Lung (tissue), 12 donors: ENCODE measurements around the gene TUBA4B. TPM values are rescaled to one million over a fixed set of nuclear protein-coding genes. Genes with fewer than 3 reads are reported as not detected.
A peak's percentile ranks its signal among the peaks of the same experiment; 100 is the strongest.

ENCODE experiments used
- ATAC-seq: fragments of 200-7000 bp; cut with Tn5 transposase; one replicate; pipeline ENCODE4 v1.9.1; 2020; ENCODE audit warnings: moderate number of reproducible peaks; ENCODE audit not compliant: insufficient read depth, low FRiP score
- DNase-seq, 3 donors: peaks; one replicate each; pipeline ENCODE4 v3.0.0-alpha.2; 2013 to 2017
- H3K27ac ChIP-seq, 2 donors: one replicate each; pipeline ENCODE4 v1.5.1; 2013; ENCODE audit warnings: mild to moderate bottlenecking in 2 of 2, moderate library complexity in 2 of 2, control low read depth in 1 of 2, inconsistent platforms in 1 of 2, low read depth in 1 of 2, low read length in 1 of 2
- H3K27me3 ChIP-seq, 3 donors: one replicate each; pipeline ENCODE4 v1.5.1; 2013; ENCODE audit warnings: low read length in 2 of 3; ENCODE audit not compliant: control insufficient read depth in 3 of 3, insufficient read depth in 3 of 3
- H3K36me3 ChIP-seq, 4 donors: one replicate each; pipeline ENCODE4 v1.5.1; 2013; ENCODE audit warnings: low read length in 4 of 4, mild to moderate bottlenecking in 1 of 4, moderate library complexity in 1 of 4; ENCODE audit not compliant: control insufficient read depth in 4 of 4, insufficient read depth in 4 of 4
- H3K4me1 ChIP-seq, 5 donors: one replicate each; pipeline ENCODE4 v1.5.1; 2013; ENCODE audit warnings: low read length in 5 of 5, mild to moderate bottlenecking in 2 of 5, moderate library complexity in 1 of 5; ENCODE audit not compliant: control insufficient read depth in 5 of 5, insufficient read depth in 5 of 5
- H3K4me3 ChIP-seq: one replicate; pipeline ENCODE4 v1.5.1; 2013; ENCODE audit warnings: mild to moderate bottlenecking, control low read depth, moderate library complexity
- H3K9ac ChIP-seq, 2 donors: one replicate each; pipeline ENCODE4 v1.5.1; 2013; ENCODE audit warnings: low read length in 2 of 2, control low read depth in 1 of 2; ENCODE audit not compliant: insufficient read depth in 1 of 2
- H3K9me3 ChIP-seq, 4 donors: one replicate each; pipeline ENCODE4 v1.5.1; 2013; ENCODE audit warnings: low read length in 3 of 4, mild to moderate bottlenecking in 1 of 4, moderate library complexity in 1 of 4; ENCODE audit not compliant: control insufficient read depth in 4 of 4, insufficient read depth in 3 of 4
- WGBS, 2 donors: extraction: QIAGEN DNeasy Blood & Tissue Kit; methylation state at CpG; one replicate each; pipeline ENCODE4 v1.1.7; 2013; 5-methylcytosine and 5-hydroxymethylcytosine counted together
- polyA plus RNA-seq, 2 donors: library from polyadenylated mRNA; stranded (reverse); fragments of 200-250 nt; gene quantifications; one replicate each; pipeline ENCODE4 v1.2.1, GENCODE V29; 2013
- total RNA-seq, 2 donors: library from RNA; depleted of rRNA in 1 of 2; stranded (reverse); fragments of >200 nt in 1 of 2; gene quantifications; one replicate each; pipeline ENCODE4 v1.2.1, GENCODE V29; 2014 to 2021
- TF ChIP-seq, protein P1 (sequence below): IDR thresholded peaks from 2 replicates; pipeline ENCODE4 v1.5.1; 2012; ENCODE audit warnings: mild to moderate bottlenecking; ENCODE audit errors: control extremely low read depth, extremely low read depth
- donor health status: control.
- donor health status: control.
- donor health status: Bipolar disorder and iron deficiency.
- donor health status: healthy.
- donor health status: DM: yes; HTN: yes; CAD: no.

Gene TUBA4B
- total and polyA plus RNA-seq, 4 donors, result 5.7 to 20.3 (median 10.5) TPM

DNA sequence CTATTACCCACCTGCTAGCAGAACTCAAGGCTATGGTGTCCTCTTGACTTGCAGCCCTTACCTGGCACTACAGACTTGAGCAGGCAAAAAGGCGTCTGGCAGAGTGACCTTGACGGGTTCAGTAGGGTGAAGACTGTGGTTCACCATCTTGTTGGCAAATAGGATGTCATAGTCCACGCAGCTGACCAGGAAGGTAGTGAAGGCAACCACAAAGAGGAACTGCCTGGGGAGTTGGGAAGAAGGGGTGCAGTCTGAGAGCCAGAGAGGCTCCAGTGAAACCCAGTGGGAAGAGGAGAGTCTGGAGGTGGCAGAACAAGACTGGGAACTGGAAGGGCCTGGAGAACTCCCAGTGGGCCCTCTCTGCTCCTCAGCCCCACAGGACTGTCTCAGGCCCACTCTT is 27.7 kb upstream of the TUBA4B start:
- Histone ChIP-seq H3K4me3 (no peak overlapping the region), H3K27me3 (no peaks in the 10 kb centered on the region), H3K36me3 (peaks cover 18 to 50% (median 35%) of the 10 kb centered on the region in 4 donors), H3K9ac (no peak overlapping the region), H3K27ac (no peak overlapping the region), H3K9me3 (no peaks in the 10 kb centered on the region), H3K4me1 (peaks cover 1 to 19% (median 9%) of the 10 kb centered on the region in 5 donors)
- ATAC-seq (no peak), DNase-seq (no peak)
- TF ChIP-seq, protein P1, sequence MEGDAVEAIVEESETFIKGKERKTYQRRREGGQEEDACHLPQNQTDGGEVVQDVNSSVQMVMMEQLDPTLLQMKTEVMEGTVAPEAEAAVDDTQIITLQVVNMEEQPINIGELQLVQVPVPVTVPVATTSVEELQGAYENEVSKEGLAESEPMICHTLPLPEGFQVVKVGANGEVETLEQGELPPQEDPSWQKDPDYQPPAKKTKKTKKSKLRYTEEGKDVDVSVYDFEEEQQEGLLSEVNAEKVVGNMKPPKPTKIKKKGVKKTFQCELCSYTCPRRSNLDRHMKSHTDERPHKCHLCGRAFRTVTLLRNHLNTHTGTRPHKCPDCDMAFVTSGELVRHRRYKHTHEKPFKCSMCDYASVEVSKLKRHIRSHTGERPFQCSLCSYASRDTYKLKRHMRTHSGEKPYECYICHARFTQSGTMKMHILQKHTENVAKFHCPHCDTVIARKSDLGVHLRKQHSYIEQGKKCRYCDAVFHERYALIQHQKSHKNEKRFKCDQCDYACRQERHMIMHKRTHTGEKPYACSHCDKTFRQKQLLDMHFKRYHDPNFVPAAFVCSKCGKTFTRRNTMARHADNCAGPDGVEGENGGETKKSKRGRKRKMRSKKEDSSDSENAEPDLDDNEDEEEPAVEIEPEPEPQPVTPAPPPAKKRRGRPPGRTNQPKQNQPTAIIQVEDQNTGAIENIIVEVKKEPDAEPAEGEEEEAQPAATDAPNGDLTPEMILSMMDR, result no peak
- 33 to 75% methylated on average over 3 of the region's 3 CpGs for WGBS, 2 donors

DNA sequence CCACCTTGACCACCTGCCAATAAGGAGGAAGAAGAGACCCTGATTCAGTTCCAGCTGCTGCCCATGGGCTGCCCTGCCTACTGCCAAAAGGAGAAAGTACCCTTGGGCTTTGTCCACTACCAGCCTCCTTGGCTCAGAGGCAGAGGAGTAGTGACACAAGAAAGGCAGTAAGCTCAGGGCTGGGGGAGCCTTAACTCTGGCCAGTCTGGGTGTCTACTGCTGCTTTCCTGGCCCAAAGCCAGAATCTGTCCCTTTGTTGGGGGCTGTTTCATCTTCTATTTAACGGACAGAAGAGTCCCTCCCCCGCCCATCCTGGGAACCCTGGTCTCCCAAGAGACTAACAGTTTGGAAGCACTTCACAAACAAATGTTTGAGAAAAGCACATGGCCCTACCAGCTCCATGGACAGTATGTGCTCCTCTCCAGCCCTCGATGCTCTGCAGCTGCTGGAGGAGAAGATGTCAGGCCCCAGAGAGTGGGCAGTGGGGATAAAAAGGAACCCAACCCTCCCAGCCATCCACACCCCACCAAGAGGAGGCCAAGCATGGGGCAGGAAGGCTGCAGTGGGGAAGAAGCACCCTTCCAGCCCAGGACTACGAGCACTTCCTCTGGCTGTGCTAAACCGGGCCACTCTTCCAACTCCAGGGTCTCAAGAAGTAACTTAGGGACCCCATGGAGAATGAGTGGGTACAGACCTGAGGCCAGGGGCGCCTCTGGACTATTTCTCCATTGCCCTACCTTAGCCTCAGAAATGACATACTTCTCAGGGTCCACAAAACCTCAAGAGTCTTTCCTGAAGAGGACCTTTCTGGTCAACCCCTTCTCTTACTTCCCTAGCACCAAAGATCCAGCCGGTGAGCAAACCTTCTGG is 24.8 kb upstream of the TUBA4B start:
- ATAC-seq, result no peak
- WGBS, 2 donors, result 31 to 36% methylated on average over 7 of the region's 7 CpGs

DNA sequence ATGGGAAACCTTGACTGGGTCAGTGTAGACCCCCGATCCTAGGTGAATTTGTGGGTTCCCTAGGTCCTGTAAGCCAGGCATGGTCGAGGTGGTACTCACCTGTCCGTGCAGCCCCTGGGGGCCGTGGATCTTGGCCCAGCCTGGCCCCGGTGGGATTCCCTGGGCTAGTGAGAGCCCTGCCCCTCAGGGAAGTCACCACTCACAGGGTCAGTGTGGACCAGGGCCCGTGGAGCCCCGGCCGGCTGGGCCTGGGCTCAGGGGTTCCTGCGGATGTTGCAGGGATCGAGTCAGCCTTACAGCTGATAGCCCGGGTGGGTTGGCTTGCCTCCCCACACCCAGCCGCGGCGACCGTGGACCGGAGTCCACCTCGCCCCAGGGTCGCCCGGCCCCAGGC is 24.1 kb upstream of the TUBA4B start:
- Histone ChIP-seq H3K27me3 (no peaks in the 10 kb centered on the region), H3K4me3 (peak overlapping the region; percentile 87), H3K9ac (peak overlapping the region; percentile 72 to 77), H3K36me3 (peaks cover 16 to 36% (median 28%) of the 10 kb centered on the region in 4 donors), H3K4me1 (peaks cover 4 to 26% (median 9%) of the 10 kb centered on the region in 5 donors), H3K9me3 (no peaks in the 10 kb centered on the region), H3K27ac (peak overlapping the region; percentile 95 to 98)
- DNase-seq (peak in 1 of 3 donors; percentile 11), ATAC-seq (no peak)
- WGBS, 2 donors, result 2% methylated on average over 19 of the region's 19 CpGs
- TF ChIP-seq, protein P1, result no peak

More for the DNA sequence above, 24.8 kb upstream of the TUBA4B start:
- Histone ChIP-seq H3K9ac (peak overlapping the region; percentile 72 to 77), H3K27me3 (no peaks in the 10 kb centered on the region), H3K36me3 (peaks cover 12 to 36% (median 29%) of the 10 kb centered on the region in 4 donors), H3K4me1 (peaks cover 4 to 26% (median 9%) of the 10 kb centered on the region in 5 donors), H3K9me3 (no peaks in the 10 kb centered on the region), H3K4me3 (peak overlapping the region; percentile 87), H3K27ac (peak overlapping the region; percentile 95 to 98)
- peak in 1 of 3 donors; percentile 20 for DNase-seq
- TF ChIP-seq, protein P1, result no peak
